ENCODE measurements around the gene PNPLA7.
"Not testable (repeated sequence)": the region's sequence is repeated elsewhere in the genome, so short reads cannot be mapped to it uniquely, and the experiment has no call there.

The PNPLA7 gene

DNA sequence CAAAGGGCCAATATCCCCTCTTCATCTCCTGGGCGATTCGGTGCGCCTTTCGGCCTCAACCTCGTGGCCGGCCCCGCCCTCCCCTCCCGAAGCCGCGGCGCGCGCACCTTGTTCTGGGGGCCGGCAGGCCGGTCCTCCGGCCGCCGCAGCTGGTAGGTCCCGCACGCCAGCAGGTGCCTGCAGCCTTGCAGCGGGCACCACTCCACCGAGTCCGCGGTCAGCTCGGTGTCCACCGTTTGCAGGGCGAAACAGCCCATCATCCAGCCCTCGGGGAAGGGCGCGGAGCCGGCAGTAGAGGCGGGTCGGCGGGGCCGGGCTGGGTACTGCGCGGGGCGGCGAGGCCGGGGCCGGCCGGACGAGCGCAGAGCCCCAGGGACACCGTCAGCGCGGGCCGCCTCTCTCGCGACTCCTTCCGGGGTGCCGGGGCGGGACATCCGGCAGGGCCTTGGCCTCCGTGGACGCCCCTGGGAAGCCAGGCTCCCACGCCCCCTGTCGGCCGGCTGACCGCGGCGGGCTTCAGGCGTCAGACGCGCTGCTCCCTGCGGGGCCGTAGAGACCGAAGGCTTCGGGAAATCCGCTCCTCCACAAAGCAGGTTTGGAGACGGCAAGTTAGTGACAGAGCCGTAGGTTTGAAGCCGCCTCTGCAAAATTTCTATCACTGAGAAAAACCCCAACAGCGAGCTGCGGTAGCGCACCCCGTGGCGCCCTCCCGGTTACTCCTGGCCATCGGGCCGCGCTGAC lies 28.5 kb upstream of the PNPLA7 start, which contains the start of gene DPH7:
TSS of gene DPH7 (minus strand) at position 408 of the 741 bp plus-strand sequence. CDS start at position 260, 148 bp downstream.
- DNase-seq, result peak; percentile 95 to 100 (median 99)
- intact Hi-C loops (cut with DNase I), result loop anchor here (5.0 kb wide), 1 partner anchor 39 kb away; the partner anchor contains the start of gene EHMT1

DNA sequence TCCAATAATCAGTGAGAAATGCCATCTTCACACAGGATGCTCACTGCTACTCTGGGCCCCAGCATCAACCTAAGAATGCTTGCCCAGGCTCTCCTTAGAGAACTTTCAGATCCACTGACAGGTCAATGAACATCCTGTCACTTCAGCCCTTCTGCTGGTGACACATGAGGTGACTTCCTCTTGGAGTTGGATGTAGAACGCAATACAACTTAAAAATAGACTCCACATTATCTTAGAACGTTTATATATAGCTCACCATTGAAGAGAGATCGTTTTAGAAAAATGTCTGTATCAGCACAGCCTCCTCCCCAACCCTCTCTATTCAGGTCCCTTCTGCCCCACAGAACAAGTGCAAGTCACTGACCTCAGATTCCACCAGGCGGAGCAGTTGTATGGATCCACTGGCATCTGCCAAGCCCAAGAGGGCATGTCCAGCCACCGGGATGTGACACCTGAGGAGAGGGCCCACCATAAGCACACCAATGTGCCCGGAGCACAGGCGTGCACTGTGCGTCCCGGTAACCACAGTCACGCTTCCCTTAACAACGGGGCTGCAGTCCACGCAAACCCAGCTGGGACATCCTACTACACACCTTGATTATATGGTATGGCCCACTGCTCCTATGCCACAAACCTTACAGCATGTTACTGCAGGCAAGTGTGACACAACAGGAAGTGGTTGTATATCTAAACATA lies 25.7 kb upstream of the PNPLA7 start:
- intact Hi-C loops (cut with DNase I), result loop anchor here (5.0 kb wide), 1 partner anchor 41 kb away; the partner anchor contains the start of gene EHMT1

GRCh38 chr9:137575364-137575715 lies 25.1 kb upstream of the PNPLA7 start:
- peak in 4 of 10 donors; percentile 34 to 91 (median 70) for DNase-seq
- intact Hi-C loops (cut with DNase I), result loop anchor here (5.0 kb wide), 1 partner anchor 42 kb away; the partner anchor contains the start of gene EHMT1

More for the DNA sequence above, 25.7 kb upstream of the PNPLA7 start:
- peak in 1 of 10 donors; percentile 57 for DNase-seq

DNA sequence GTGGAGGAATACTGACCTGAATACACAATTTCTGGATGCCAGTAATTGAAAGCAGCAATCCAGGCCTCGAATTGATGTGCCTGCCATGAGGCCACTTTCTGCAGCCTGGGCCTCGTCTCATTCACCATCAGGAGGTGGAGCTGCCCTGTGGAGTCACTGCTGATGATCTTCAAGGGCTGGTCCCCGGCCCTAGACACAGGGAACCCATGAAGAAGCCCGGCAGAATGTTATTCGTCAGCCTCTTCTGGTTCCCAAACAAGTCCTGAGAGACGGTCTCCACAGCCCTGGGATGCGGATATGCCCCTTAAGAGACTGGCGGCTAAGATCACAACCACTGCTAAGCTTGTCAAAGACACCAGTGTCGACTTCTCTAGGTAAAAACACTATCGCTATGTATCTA lies 24.0 kb upstream of the PNPLA7 start:
- peak in 1 of 10 donors; percentile 52 for DNase-seq
- intact Hi-C loops (cut with DNase I), result no loop called here

GRCh38 chr9:137570566-137570965 lies 20.4 kb upstream of the PNPLA7 start:
- intact Hi-C loops (cut with DNase I), result no loop called here
- DNase-seq, result no peak

GRCh38 chr9:137569609-137570203 lies 19.5 kb upstream of the PNPLA7 start:
- DNase-seq, result no peak
- intact Hi-C loops (cut with DNase I), result no loop called here

GRCh38 chr9:137568445-137568844 lies 18.2 kb upstream of the PNPLA7 start:
- DNase-seq; intact Hi-C loops (cut with DNase I): not testable (repeated sequence)

DNA sequence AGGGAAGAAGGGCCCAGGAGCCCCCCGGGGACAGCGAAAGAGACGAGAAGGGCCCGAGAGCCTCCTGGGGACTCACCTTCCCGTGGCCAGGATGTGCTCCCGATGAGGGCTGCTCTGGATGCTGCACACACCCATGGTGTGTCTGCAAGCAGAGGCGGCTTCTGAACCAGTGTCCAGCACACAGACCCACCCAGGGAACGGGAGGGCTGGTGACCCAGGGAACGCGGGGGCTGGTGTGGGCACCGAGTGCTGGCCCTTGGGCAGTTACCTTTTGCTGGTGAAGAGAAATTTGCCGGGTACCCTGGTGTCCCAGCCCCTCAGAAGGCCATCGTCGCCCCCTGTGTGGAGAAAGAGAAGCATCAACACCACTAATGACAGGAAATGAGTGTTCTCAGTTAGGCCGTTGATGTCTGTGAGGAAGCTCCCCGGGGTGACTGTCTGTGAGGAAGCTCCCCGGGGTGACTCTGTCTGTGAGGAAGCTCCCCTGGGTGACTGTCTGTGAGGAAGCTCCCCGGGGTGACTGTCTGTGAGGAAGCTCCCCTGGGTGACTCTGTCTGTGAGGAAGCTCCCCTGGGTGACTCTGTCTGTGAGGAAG lies 14.7 kb upstream of the PNPLA7 start:
- peak in 1 of 10 donors; percentile 83 for DNase-seq
- intact Hi-C loops (cut with DNase I), result no loop called here

DNA sequence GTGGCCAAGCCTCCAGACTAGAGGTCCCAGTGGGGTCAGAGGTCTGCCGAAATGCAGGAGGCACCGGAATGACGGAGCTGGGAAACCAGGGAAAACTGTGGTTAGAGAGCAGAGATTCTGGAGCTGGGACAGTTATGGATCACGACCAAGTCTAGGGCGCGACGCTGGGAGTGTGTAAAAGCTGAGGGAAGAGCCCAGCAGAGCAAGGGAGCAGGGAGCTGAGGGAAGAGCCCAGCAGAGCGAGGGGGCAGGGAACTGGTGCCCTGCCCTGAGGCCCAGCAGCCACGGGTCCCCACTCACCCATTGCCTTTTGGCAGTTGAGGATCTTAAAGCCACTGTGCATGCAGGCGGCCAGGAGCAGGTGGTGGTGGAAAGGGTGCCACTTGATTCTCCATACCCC lies 13.9 kb upstream of the PNPLA7 start:
- intact Hi-C loops (cut with DNase I), result no loop called here
- peak in 1 of 10 donors; percentile 57 for DNase-seq

DNA sequence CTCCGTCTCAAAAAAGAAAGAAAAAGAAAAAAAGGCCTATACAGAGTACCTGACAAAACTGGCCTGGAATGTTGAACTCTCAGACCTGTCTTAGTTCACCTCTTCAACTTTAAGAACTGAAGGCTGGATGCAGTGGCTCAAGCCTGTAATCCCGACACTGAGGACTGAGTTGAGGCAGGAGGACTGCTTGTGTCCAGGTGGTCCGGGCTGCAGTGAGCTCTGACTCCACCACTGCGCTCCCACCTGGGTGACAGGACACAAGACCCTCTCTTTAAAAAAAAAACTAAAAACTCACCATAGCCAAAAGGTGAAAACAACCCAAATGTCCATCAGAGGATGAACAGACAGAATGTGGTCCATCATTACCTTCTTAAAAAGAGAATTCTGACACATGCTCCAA lies 7.9 kb upstream of the PNPLA7 start:
- peak in 2 of 10 donors; percentile 57 to 79 for DNase-seq
- intact Hi-C loops (cut with DNase I), result no loop called here

DNA sequence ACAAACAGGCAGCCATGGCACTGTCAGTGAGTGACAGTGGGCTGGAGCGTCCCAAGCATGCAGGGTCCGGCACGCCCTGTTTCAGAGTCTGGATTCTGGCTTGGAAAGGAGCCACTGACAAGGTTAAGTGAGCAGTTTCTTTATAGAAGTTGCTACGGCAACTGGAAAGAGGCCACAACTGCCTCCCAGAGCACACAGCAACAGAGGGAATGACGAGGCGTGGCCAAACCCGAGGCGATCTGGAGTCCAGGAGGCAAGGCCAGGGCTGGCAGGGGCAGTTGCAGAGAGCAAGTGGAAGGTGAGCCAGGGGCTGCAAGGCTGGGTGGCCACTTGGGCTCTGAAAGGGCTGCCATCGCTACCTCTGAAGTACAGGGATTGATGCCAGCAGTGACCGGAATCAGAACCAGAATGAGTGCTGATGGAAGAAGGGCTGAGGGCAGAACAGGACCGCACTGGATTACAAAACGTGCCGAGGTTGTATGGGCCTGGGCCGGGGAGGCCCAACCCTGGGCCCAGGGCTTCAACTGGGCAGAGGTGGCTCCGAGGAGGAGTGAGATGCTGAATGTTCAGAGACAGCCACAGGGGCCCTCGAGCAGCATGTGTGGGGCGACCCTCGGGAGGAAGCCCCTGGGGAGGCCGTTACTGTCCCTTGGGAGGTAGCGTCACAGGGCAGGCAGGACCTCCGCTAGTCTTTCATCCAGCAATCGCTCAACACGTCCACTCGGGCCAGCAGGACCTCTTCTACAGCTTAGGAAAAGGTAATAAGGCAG lies 6.1 kb upstream of the PNPLA7 start:
- DNase-seq, result peak in 1 of 10 donors; percentile 56
- intact Hi-C loops (cut with DNase I), result no loop called here

- intact Hi-C loops (cut with DNase I), result no loop called here
- peak in 1 of 10 donors; percentile 53 for DNase-seq
Observed at GRCh38 chr9:137555179-137555578, 5.0 kb upstream of the PNPLA7 start.

DNA sequence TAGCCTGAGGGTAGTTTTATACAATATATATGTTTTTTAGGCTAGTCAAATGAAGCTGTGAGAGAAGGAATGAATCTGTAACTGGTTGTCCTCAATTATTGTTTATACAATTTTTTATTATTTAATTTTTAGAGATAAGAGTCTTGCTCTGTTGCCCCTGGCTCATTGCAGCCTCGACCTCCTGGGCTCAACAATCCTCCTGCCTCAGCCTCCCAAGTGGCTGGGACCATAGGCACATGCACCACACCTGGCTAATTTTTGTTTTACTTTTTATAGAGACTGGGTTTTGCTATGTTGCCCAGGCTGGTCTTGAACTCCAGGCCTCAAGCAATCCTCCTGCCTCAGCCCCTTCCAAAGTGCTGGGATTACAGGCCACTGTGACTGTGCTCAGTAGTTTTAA lies 4.1 kb upstream of the PNPLA7 start:
- intact Hi-C loops (cut with DNase I), result no loop called here
- peak in 2 of 10 donors; percentile 5 to 66 for DNase-seq

DNA sequence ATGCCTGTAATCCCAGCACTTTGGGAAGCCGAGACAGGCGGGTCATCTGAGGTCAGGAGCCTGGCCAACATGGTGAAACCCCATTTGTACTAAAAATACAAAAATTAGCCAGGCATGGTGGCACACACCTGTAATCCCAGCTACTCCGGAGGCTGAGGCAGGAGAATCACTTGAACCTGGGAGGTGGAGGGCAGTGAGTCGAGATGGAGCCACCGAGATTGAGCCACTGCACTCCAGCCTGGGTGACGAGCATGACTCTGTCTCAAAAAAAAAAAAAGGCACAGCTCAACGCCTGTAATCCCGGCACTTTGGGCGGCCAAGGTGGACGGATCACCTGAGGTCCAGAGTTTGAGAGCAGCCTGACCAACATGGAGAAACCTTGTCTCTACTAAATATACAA lies 3.5 kb upstream of the PNPLA7 start:
- intact Hi-C loops (cut with DNase I), result not testable (repeated sequence)
- peak in 1 of 10 donors; percentile 53 for DNase-seq

- DNase-seq, result peak in 2 of 10 donors; percentile 39 to 88
- intact Hi-C loops (cut with DNase I), result no loop called here
Observed at GRCh38 chr9:137552022-137552768, 2.0 kb upstream of the PNPLA7 start.

GRCh38 chr9:137551264-137552021 lies 1.2 kb upstream of the PNPLA7 start, which contains the start of gene MRPL41:
TSS of gene MRPL41 (plus strand) at chr9:137551879. CDS start at chr9:137552082, 203 bp downstream.
- DNase-seq, result peak; percentile 77 to 98 (median 87)
- intact Hi-C loops (cut with DNase I), result no loop called here

- intact Hi-C loops (cut with DNase I); DNase-seq: not testable (repeated sequence)
Observed at GRCh38 chr9:137550958-137551263, 709 bp upstream of the PNPLA7 start.

All from posterior cingulate gyrus (tissue), 11 donors.